ENCODE data around the gene MGA.

DNA sequence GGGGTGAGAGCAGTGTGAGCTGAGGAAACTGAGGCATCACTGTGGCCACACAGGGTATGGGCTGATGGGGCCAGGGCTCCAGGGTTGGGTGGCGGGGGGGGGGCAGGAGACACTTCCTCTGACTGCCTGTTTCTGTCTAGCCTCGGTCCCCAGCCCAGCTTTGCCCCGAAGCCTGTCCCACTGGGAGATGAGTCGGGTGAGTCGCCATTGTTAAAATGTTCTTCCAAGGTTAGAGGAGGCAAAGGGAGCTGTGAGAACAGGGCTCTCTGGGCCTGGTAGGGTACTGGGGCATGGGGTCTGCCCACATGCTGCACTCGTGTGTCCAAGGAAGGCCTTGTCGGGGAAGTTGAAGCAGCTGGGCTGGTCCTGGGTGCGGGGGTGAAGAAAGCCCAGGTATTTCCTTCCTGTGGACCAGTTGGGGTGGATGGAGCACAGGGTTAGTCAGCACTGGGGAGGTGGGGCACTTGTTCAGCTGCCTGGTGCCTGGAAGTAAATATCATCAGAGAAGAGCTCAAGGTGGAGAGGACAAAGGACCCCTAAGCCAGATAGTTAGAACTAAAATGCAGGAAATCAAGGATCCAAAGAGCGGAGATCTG is 159.3 kb downstream of the MGA start:
- TF ChIP-seq, protein P1, sequence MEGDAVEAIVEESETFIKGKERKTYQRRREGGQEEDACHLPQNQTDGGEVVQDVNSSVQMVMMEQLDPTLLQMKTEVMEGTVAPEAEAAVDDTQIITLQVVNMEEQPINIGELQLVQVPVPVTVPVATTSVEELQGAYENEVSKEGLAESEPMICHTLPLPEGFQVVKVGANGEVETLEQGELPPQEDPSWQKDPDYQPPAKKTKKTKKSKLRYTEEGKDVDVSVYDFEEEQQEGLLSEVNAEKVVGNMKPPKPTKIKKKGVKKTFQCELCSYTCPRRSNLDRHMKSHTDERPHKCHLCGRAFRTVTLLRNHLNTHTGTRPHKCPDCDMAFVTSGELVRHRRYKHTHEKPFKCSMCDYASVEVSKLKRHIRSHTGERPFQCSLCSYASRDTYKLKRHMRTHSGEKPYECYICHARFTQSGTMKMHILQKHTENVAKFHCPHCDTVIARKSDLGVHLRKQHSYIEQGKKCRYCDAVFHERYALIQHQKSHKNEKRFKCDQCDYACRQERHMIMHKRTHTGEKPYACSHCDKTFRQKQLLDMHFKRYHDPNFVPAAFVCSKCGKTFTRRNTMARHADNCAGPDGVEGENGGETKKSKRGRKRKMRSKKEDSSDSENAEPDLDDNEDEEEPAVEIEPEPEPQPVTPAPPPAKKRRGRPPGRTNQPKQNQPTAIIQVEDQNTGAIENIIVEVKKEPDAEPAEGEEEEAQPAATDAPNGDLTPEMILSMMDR (IDR thresholded peaks at IDR 0.05; ENCODE audit: insufficient read depth, low read length), result no peak
- TF ChIP-seq, protein P2, sequence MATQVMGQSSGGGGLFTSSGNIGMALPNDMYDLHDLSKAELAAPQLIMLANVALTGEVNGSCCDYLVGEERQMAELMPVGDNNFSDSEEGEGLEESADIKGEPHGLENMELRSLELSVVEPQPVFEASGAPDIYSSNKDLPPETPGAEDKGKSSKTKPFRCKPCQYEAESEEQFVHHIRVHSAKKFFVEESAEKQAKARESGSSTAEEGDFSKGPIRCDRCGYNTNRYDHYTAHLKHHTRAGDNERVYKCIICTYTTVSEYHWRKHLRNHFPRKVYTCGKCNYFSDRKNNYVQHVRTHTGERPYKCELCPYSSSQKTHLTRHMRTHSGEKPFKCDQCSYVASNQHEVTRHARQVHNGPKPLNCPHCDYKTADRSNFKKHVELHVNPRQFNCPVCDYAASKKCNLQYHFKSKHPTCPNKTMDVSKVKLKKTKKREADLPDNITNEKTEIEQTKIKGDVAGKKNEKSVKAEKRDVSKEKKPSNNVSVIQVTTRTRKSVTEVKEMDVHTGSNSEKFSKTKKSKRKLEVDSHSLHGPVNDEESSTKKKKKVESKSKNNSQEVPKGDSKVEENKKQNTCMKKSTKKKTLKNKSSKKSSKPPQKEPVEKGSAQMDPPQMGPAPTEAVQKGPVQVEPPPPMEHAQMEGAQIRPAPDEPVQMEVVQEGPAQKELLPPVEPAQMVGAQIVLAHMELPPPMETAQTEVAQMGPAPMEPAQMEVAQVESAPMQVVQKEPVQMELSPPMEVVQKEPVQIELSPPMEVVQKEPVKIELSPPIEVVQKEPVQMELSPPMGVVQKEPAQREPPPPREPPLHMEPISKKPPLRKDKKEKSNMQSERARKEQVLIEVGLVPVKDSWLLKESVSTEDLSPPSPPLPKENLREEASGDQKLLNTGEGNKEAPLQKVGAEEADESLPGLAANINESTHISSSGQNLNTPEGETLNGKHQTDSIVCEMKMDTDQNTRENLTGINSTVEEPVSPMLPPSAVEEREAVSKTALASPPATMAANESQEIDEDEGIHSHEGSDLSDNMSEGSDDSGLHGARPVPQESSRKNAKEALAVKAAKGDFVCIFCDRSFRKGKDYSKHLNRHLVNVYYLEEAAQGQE (IDR thresholded peaks at IDR 0.05; ENCODE audit: insufficient replicate concordance, low read depth), result no peak
- TF ChIP-seq POLR2AphosphoS5 (IDR thresholded peaks at IDR 0.05; ENCODE audit: low read depth), result no peak
- TF ChIP-seq SPI1 (IDR thresholded peaks at IDR 0.05; ENCODE audit: borderline replicate concordance, low read depth), result no peak

Measured in HL-60 (cell line).